GM23338 (cell line): ENCODE results near the gene RNF207. TPM values are rescaled to one million over a fixed set of nuclear protein-coding genes. Genes with fewer than 3 reads are reported as not detected.
A peak's percentile ranks its signal among the peaks of the same experiment; 100 is the strongest.

Source experiments
- ATAC-seq: fragments of 200-7000 bp; cut with Tn5 transposase; 3 replicates; pipeline ENCODE4 v1.9.1; 2020
- DNase-seq: peaks from one replicate; pipeline ENCODE4 v3.0.0-alpha.2; 2015; ENCODE audit warnings: low spot score
- H2AFZ ChIP-seq: fragments of 200-600 bp; sonication (generic); 2 replicates; pipeline ENCODE4 v1.8.0; 2016; ENCODE audit warnings: antibody characterized with exemption, mild to moderate bottlenecking, moderate library complexity
- H3F3A ChIP-seq: fragments of 200-600 bp; sonication (generic); replicated peaks from 2 replicates; pipeline ENCODE4 v1.8.0; 2017; ENCODE audit warnings: antibody characterized with exemption, mixed run types, low read depth
- H3K27ac ChIP-seq: fragments of 200-600 bp; sonication (generic); 2 replicates; pipeline ENCODE4 v1.6.1; 2016; ENCODE audit warnings: low read depth
- H3K27me3 ChIP-seq: fragments of 200-600 bp; sonication (generic); 2 replicates; pipeline ENCODE4 v1.8.0; 2016; ENCODE audit warnings: mild to moderate bottlenecking, mixed run types, moderate library complexity; ENCODE audit not compliant: insufficient read depth
- H3K36me3 ChIP-seq: fragments of 200-600 bp; sonication (generic); 2 replicates; pipeline ENCODE4 v1.8.0; 2016; ENCODE audit warnings: mild to moderate bottlenecking; ENCODE audit not compliant: insufficient read depth
- H3K4me1 ChIP-seq: fragments of 200-600 bp; sonication (generic); 2 replicates; pipeline ENCODE4 v1.8.0; 2016; ENCODE audit warnings: mild to moderate bottlenecking, moderate library complexity; ENCODE audit not compliant: insufficient read depth
- H3K4me2 ChIP-seq: fragments of 200-600 bp; sonication (generic); 2 replicates; pipeline ENCODE4 v1.7.1; 2017; ENCODE audit warnings: mixed run types
- H3K4me3 ChIP-seq: fragments of 200-600 bp; sonication (generic); 2 replicates; pipeline ENCODE4 v1.6.1; 2016; ENCODE audit warnings: mixed run types
- H3K79me2 ChIP-seq: fragments of 200-600 bp; sonication (generic); replicated peaks from 2 replicates; pipeline ENCODE4 v1.8.0; 2017; ENCODE audit warnings: mild to moderate bottlenecking; ENCODE audit not compliant: insufficient read depth
- H3K9me2 ChIP-seq: fragments of 200-600 bp; sonication (generic); 2 replicates; pipeline ENCODE4 v1.8.0; 2017; ENCODE audit not compliant: insufficient read depth
- H4K20me1 ChIP-seq: fragments of 200-600 bp; sonication (generic); replicated peaks from 2 replicates; pipeline ENCODE4 v1.8.0; 2017; ENCODE audit warnings: mild to moderate bottlenecking; ENCODE audit not compliant: insufficient read depth
- H3K27ac Mint-ChIP-seq: 2 replicates; pipeline ENCODE4 v1.8.0; 2020; ENCODE audit warnings: inconsistent platforms, mild to moderate bottlenecking, moderate library complexity, mixed read lengths
- H3K27me3 Mint-ChIP-seq: 3 replicates; pipeline ENCODE4 v1.8.0; 2022; ENCODE audit warnings: low read depth, mild to moderate bottlenecking, moderate library complexity, mixed read lengths, inconsistent platforms; ENCODE audit not compliant: insufficient read depth, poor library complexity
- H3K36me3 Mint-ChIP-seq: 3 replicates; pipeline ENCODE4 v1.8.0; 2021; ENCODE audit warnings: low read depth, mild to moderate bottlenecking, inconsistent platforms, moderate library complexity, mixed read lengths
- H3K4me1 Mint-ChIP-seq: 3 replicates; pipeline ENCODE4 v1.8.0; 2020; ENCODE audit warnings: mild to moderate bottlenecking, inconsistent platforms, mixed read lengths
- H3K4me3 Mint-ChIP-seq: 3 replicates; pipeline ENCODE4 v1.8.0; 2021; ENCODE audit warnings: moderate library complexity, mild to moderate bottlenecking, inconsistent platforms, mixed read lengths
- H3K9me3 Mint-ChIP-seq: 3 replicates; pipeline ENCODE4 v1.8.0; 2020; ENCODE audit warnings: moderate library complexity, mild to moderate bottlenecking, inconsistent platforms, mixed read lengths
- CREB1 ChIP-seq: fragments of 250-450 bp; sonication (Bioruptor Pico); IDR thresholded peaks from 2 replicates; pipeline ENCODE4 v1.5.0; 2020; ENCODE audit warnings: low read depth, mild to moderate bottlenecking, moderate library complexity
- CTCF ChIP-seq, 2 experiments: fragments of 200-600 bp in 1 of 2; sonication (generic) in 1 of 2; conservative IDR thresholded peaks; 2 replicates each; pipeline versions ENCODE4 v1.5.1 to v1.6.1; 2016 to 2017; ENCODE audit warnings: antibody characterized with exemption in 2 of 2, low read depth in 2 of 2, mild to moderate bottlenecking in 2 of 2, moderate library complexity in 1 of 2
- ETS1 ChIP-seq: IDR thresholded peaks from 2 replicates; pipeline ENCODE4 v1.6.1; 2016; ENCODE audit warnings: antibody characterized with exemption
- EZH2 ChIP-seq: fragments of 200-600 bp; sonication (generic); IDR thresholded peaks from one replicate; pipeline ENCODE4 v1.8.0; 2017; ENCODE audit warnings: antibody characterized with exemption, mild to moderate bottlenecking, low read depth; ENCODE audit not compliant: unreplicated experiment
- EZH2phosphoT487 ChIP-seq: fragments of 200-600 bp; sonication (generic); IDR thresholded peaks from one replicate; pipeline ENCODE4 v1.8.1; 2018; ENCODE audit warnings: antibody characterized with exemption; ENCODE audit not compliant: unreplicated experiment
- JUNB ChIP-seq: IDR thresholded peaks from one replicate; pipeline ENCODE4 v1.6.1; 2016; ENCODE audit warnings: antibody characterized with exemption; ENCODE audit not compliant: unreplicated experiment
- NANOG ChIP-seq: IDR thresholded peaks from 2 replicates; pipeline ENCODE4 v1.6.1; 2016; ENCODE audit warnings: antibody characterized with exemption, borderline replicate concordance
- POLR2AphosphoS5 ChIP-seq: IDR thresholded peaks from 2 replicates; pipeline ENCODE4 v1.6.1; 2016; ENCODE audit warnings: antibody characterized with exemption, low read depth
- REST ChIP-seq: IDR thresholded peaks from one replicate; pipeline ENCODE4 v1.6.1; 2018; ENCODE audit warnings: antibody characterized with exemption; ENCODE audit not compliant: unreplicated experiment
- STAT1 ChIP-seq: IDR thresholded peaks from one replicate; pipeline ENCODE4 v1.6.1; 2016; ENCODE audit warnings: antibody characterized with exemption; ENCODE audit not compliant: unreplicated experiment
- ZNF114 ChIP-seq: fragments of 250-450 bp; sonication (Bioruptor Pico); IDR thresholded peaks from 2 replicates; pipeline ENCODE4 v1.5.0; 2020; ENCODE audit warnings: mild to moderate bottlenecking, moderate library complexity
- ZNF331 ChIP-seq: fragments of 250-450 bp; sonication (Bioruptor Pico); IDR thresholded peaks from 2 replicates; pipeline ENCODE4 v1.5.0; 2020; ENCODE audit warnings: low read depth, mild to moderate bottlenecking, moderate library complexity
- ZNF462 ChIP-seq: fragments of 250-450 bp; sonication (Bioruptor Pico); IDR thresholded peaks from 2 replicates; pipeline ENCODE4 v1.5.0; 2020; ENCODE audit warnings: mild to moderate bottlenecking, moderate library complexity
- polyA plus RNA-seq: library from polyadenylated mRNA; unstranded; fragments of >200 nt; fragmentation: Nextera tagmentation; extraction: Ambion mirVana; gene quantifications from 2 replicates; pipeline ENCODE4 v1.2.1, GENCODE V29; 2016
- total RNA-seq: library from RNA; depleted of rRNA; stranded (reverse); fragments of >200 nt; shearing (Covaris generic); gene quantifications from 2 replicates; pipeline ENCODE4 v1.2.3, GENCODE V29; 2014

The RNF207 gene
- total and polyA plus RNA-seq, 2 experiments from 2014 or later: 1.7 to 2.9 TPM

GRCh38 chr1:6261615-6261995 lies 55.7 kb downstream of the RNF207 start:
- no peaks in the 10 kb centered on the region; the same call in 1 of the 2 replicates for H3K4me1 ChIP-seq
- H3K27me3 ChIP-seq: peaks cover 21% of the 10 kb centered on the region
- Mint-ChIP-seq H3K36me3 (no peaks in the 10 kb centered on the region; the same call in 2 of the 3 replicates), H3K27ac (no peak overlapping the region), H3K4me3 (peak overlapping the region; percentile 72), H3K4me1 (peaks cover 8% of the 10 kb centered on the region; the same call in 2 of the 3 replicates), H3K27me3 (peaks cover 30% of the 10 kb centered on the region), H3K9me3 (no peaks in the 10 kb centered on the region)
- no peak overlapping the region for H3K27ac ChIP-seq
- H3K4me3 ChIP-seq: peak overlapping the region; percentile 71
- ATAC-seq (peak; percentile 46), DNase-seq (peak; percentile 63)
- TF ChIP-seq EZH2 (no peak), NANOG (no peak), POLR2AphosphoS5 (no peak), EZH2phosphoT487 (no peak), ZNF331 (CRISPR knock-in tag) (no peak), JUNB (no peak), REST (no peak), STAT1 (no peak), CREB1 (CRISPR knock-in tag) (no peak), ZNF114 (CRISPR knock-in tag) (no peak), ETS1 (no peak), CTCF (conservative IDR thresholded peaks at IDR 0.05; ENCODE audit: low read depth in 2 of 2) (no peak), ZNF462 (CRISPR knock-in tag) (no peak)
- peak overlapping the region; percentile 85 for H2AFZ ChIP-seq
- H3K79me2 ChIP-seq: no peaks in the 10 kb centered on the region
- H3K4me2 ChIP-seq: peak overlapping the region; percentile 86
- no peaks in the 10 kb centered on the region; the same call in 1 of the 2 replicates for H4K20me1 ChIP-seq
- H3K36me3 ChIP-seq: no peaks in the 10 kb centered on the region
- H3K9me2 ChIP-seq: no peaks in the 10 kb centered on the region
- H3F3A ChIP-seq: peaks cover 17% of the 10 kb centered on the region
